ENCODE data around the gene LUZP1. TPM values are rescaled to one million over a fixed set of nuclear protein-coding genes. Genes with fewer than 3 reads are reported as not detected.

The LUZP1 gene
- total RNA-seq, 1 donor from 2014 or later = 9.9 TPM

DNA sequence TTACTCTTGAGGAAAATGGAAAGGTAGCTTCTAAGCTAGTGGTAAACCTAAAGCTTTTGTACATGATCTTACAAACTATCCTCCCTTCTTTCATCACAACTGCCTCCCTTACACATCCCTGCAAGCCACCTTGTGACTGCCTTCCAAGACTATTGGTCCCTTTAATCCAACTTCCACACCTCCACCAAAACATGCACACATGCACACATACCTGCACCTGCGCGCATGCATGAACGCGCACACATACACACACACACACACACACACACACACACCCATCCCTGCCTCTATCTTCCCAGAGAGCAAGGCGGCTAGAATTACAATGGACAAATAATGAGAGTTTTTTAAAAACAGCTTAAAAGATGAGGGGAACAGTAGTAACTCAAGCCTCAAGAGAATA, 58.3 kb downstream of the LUZP1 start:
- Histone ChIP-seq H3K9ac (ENCODE audit: low read depth in 1 of 3, low read length in 3 of 3) (no peak overlapping the region), H3K36me3 (ENCODE audit: control insufficient read depth in 3 of 3, insufficient read depth in 3 of 3, low read length in 3 of 3) (peaks cover 2 to 7% (median 3%) of the 10 kb centered on the region in 3 donors), H3K4me1 (ENCODE audit: control insufficient read depth in 3 of 3, insufficient read depth in 3 of 3, low read length in 3 of 3) (no peaks in the 10 kb centered on the region), H3K9me3 (ENCODE audit: control insufficient read depth in 3 of 3, low read length in 3 of 3) (no peaks in the 10 kb centered on the region), H3K27ac (ENCODE audit: low read depth, low read length) (no peak overlapping the region), H3K27me3 (ENCODE audit: control insufficient read depth in 3 of 3, insufficient read depth in 3 of 3, low read length in 3 of 3) (no peaks in the 10 kb centered on the region), H3K4me3 (ENCODE audit: low read length in 3 of 3) (no peak overlapping the region)

DNA sequence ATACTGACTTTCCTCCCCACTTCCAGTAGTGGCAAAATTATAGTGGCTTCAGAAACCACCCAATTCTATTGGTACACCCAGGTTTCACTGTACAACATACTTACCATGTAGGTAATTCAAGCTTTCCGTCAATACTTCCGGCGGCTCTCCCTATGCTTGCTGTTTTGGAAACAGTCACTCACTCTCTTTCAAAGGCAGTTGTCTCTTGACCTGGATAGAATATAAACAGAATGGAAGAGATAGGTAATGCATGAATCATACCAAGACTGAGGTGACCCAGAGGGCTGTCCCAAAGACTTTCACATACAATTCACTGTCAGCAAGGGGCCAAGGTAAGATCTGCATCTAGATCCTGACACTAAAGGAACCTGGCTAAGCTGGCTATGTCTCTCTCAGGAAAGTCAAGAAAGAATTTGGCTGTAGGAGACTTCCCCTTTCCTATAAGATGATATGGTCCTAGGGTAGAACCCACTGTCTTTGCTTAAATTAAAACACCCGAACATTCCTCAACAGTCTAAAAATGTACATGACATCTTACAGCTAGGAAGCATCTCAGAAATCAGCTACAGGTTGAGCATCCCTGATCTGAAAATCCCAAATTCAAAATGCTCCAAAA, 59.6 kb downstream of the LUZP1 start:
- Histone ChIP-seq H3K9ac (ENCODE audit: low read depth in 1 of 3, low read length in 3 of 3) (no peak overlapping the region), H3K36me3 (ENCODE audit: control insufficient read depth in 3 of 3, insufficient read depth in 3 of 3, low read length in 3 of 3) (peaks cover 2 to 7% (median 3%) of the 10 kb centered on the region in 3 donors), H3K27ac (ENCODE audit: low read depth, low read length) (no peak overlapping the region), H3K27me3 (ENCODE audit: control insufficient read depth in 3 of 3, insufficient read depth in 3 of 3, low read length in 3 of 3) (no peaks in the 10 kb centered on the region), H3K4me1 (ENCODE audit: control insufficient read depth in 3 of 3, insufficient read depth in 3 of 3, low read length in 3 of 3) (no peaks in the 10 kb centered on the region), H3K4me3 (ENCODE audit: low read length in 3 of 3) (no peak overlapping the region), H3K9me3 (ENCODE audit: control insufficient read depth in 3 of 3, low read length in 3 of 3) (no peaks in the 10 kb centered on the region)

DNA sequence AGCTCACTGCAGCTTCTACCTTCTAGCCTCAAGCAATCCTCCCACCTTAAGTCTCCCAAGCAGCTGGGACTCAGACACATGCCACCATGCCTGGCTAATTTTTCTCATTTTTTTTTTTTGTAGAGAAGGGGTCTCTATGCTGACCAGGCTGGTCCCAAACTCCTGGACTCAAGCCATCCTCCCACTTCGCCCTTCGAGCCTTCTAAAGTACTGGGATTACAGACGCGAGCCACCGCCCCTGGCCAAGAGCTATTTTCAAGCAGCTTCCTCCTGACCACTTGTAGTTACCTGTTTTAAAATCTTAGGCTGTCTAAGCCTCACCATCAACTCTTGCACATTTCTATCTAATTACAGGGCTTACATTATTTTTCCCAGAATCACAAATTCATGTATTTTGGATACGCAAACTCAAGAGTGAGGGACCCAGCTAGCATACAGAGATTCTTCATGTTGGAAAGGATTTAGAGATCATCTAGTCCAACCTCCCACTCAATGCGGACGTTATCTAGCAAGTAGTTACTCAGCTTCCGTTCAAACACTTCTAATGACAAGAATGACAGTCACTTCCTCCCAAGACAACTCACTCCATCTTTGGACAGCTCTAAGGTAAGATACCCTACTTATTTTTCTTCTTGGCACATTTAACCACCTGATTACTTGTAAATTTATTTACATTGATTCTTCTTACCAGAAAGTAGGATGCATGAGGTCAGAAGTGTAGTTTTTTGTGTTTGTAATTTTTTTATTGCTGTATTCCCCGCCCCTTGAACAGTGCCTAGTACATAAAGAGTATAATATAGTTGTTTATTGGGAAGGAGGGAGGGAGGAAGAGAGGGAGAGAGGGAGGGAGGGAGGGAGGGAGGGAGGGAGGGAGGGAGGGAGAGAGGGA, 65.4 kb downstream of the LUZP1 start:
- no peak overlapping the region for H3K27ac ChIP-seq (ENCODE audit: low read depth, low read length)
- H3K4me1 ChIP-seq (ENCODE audit: control insufficient read depth in 3 of 3, insufficient read depth in 3 of 3, low read length in 3 of 3) = peaks cover 15 to 27% (median 15%) of the 10 kb centered on the region in 3 donors
- H3K27me3 ChIP-seq (ENCODE audit: control insufficient read depth in 3 of 3, insufficient read depth in 3 of 3, low read length in 3 of 3) = no peaks in the 10 kb centered on the region
- no peak overlapping the region for H3K4me3 ChIP-seq (ENCODE audit: low read length in 3 of 3)
- H3K9me3 ChIP-seq (ENCODE audit: control insufficient read depth in 3 of 3, low read length in 3 of 3) = no peaks in the 10 kb centered on the region
- H3K36me3 ChIP-seq (ENCODE audit: control insufficient read depth in 3 of 3, insufficient read depth in 3 of 3, low read length in 3 of 3) = peaks cover 0 to 4% (median 2%) of the 10 kb centered on the region in 3 donors
- H3K9ac ChIP-seq (ENCODE audit: low read depth in 1 of 3, low read length in 3 of 3) = no peak overlapping the region

DNA sequence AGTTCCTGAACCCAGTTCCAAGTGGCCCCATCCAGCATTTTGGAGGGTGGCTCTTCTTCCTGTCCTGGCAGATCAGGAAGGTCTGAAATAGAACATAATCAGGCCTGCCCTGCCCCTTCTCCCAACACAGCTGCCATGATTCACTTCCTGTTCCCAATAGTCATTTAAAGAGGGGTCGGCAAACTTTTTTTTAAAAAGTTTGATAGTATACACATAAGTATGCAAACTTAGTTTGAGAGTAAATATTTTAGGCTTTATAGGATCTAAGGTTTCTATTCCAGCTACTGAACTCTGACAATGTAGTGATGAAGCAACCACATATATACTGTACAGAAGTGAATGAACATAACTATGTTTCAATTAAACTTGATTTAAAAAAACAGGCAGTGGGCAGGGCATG, 66.4 kb downstream of the LUZP1 start:
- H3K36me3 ChIP-seq (ENCODE audit: control insufficient read depth in 3 of 3, insufficient read depth in 3 of 3, low read length in 3 of 3) = peaks cover 0 to 4% (median 2%) of the 10 kb centered on the region in 3 donors
- H3K9ac ChIP-seq (ENCODE audit: low read depth in 1 of 3, low read length in 3 of 3) = no peak overlapping the region
- no peaks in the 10 kb centered on the region for H3K27me3 ChIP-seq (ENCODE audit: control insufficient read depth in 3 of 3, insufficient read depth in 3 of 3, low read length in 3 of 3)
- H3K4me3 ChIP-seq (ENCODE audit: low read length in 3 of 3) = no peak overlapping the region
- peaks cover 15 to 27% (median 15%) of the 10 kb centered on the region in 3 donors for H3K4me1 ChIP-seq (ENCODE audit: control insufficient read depth in 3 of 3, insufficient read depth in 3 of 3, low read length in 3 of 3)
- no peaks in the 10 kb centered on the region for H3K9me3 ChIP-seq (ENCODE audit: control insufficient read depth in 3 of 3, low read length in 3 of 3)
- H3K27ac ChIP-seq (ENCODE audit: low read depth, low read length) = peak overlapping the region; percentile 1

DNA sequence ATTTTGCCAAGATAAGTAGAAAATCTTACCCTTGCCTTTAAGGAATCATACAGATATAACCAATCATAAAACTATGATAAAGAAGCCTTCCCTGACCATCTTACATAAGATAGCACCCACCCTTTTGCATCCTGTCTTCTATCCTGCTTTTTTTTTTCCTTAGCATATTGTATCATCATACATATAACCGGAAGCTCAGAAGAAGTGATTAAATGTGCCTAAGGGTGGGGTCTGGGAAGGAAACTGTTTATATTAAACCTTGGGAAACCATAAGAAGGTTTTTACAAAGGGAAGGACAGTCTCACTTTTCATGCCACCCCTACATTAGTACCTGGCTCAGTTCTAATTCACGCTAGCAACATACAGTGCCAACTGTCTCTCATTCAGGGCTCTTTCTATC, 66.8 kb downstream of the LUZP1 start:
- Histone ChIP-seq H3K4me3 (ENCODE audit: low read length in 3 of 3) (no peak overlapping the region), H3K36me3 (ENCODE audit: control insufficient read depth in 3 of 3, insufficient read depth in 3 of 3, low read length in 3 of 3) (peaks cover 0 to 3% (median 2%) of the 10 kb centered on the region in 3 donors), H3K27ac (ENCODE audit: low read depth, low read length) (peak overlapping the region; percentile 1), H3K4me1 (ENCODE audit: control insufficient read depth in 3 of 3, insufficient read depth in 3 of 3, low read length in 3 of 3) (peaks cover 15 to 27% (median 15%) of the 10 kb centered on the region in 3 donors), H3K9me3 (ENCODE audit: control insufficient read depth in 3 of 3, low read length in 3 of 3) (no peaks in the 10 kb centered on the region), H3K27me3 (ENCODE audit: control insufficient read depth in 3 of 3, insufficient read depth in 3 of 3, low read length in 3 of 3) (no peaks in the 10 kb centered on the region), H3K9ac (ENCODE audit: low read depth in 1 of 3, low read length in 3 of 3) (no peak overlapping the region)

DNA sequence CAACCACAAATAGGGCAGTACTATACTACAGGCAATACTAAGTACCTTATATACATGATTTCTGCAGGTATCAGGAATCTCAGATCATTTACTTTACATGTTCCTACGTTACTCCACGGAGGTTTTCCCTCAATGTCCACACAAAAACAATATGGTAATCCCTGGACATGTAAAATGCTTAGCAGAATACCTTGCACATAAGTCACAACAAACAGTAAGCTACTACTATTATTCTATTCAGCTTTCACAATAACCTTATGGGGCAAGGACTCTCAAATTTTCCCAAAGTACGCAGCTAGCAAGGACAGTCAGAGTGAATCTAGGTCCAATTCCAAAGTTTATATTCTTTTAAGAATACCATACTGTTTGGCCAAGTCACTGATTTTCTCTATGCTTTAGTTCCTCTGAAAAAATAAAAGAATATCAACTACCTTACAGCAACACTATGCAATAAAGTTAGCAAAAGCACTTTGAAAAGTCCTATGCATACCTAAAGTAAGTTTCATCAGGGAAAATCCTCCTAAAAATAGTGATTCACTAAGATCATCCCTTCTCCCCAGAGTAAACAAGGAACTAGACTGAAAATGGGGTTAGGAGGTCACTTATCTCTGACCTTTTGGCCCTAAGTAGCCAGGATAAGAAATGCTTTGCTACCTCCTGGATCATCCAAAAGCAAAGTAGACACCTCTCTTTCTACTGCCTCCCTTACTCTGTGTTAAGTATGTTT, 67.4 kb downstream of the LUZP1 start:
- no peak overlapping the region for H3K9ac ChIP-seq (ENCODE audit: low read depth in 1 of 3, low read length in 3 of 3)
- peak overlapping the region; percentile 1 for H3K27ac ChIP-seq (ENCODE audit: low read depth, low read length)
- H3K4me1 ChIP-seq (ENCODE audit: control insufficient read depth in 3 of 3, insufficient read depth in 3 of 3, low read length in 3 of 3) = peaks cover 15 to 27% (median 15%) of the 10 kb centered on the region in 3 donors

DNA sequence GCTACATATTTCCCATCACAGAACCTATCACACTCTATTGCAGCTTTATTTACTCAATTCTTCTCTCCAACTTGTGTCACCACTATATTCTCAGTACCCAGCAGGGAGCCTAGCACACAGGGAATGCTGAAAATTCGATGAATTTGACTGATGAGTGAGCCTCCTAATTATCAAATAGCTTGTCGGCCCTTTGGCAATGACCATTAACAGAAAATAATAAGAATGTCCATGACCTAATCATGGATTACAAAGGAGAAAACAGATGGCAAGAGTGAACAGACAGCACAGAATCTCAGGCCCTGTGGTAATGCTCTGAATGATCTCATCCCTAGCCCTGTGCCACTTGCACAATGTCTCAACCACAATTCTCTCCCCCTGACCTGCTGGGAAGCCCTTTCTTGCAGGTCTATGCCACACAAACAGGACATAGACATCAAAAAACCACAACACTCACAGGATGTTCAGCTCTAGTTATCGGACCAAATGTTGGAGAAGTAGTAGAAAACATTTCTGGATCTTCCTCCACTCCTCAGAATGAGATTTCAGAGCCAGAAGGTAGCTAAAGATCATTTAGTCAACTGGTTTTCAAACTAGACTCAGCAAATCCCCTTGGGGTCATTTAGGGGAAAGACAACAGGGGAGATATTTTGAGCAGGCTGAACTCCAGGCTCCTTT, 68.4 kb downstream of the LUZP1 start:
- H3K9ac ChIP-seq (ENCODE audit: low read depth in 1 of 3, low read length in 3 of 3) = peak overlapping the region in 1 of 3 donors; percentile 45

More for the DNA sequence above, 67.4 kb downstream of the LUZP1 start:
- no peak overlapping the region for H3K4me3 ChIP-seq (ENCODE audit: low read length in 3 of 3)
- H3K9me3 ChIP-seq (ENCODE audit: control insufficient read depth in 3 of 3, low read length in 3 of 3) = no peaks in the 10 kb centered on the region
- H3K27me3 ChIP-seq (ENCODE audit: control insufficient read depth in 3 of 3, insufficient read depth in 3 of 3, low read length in 3 of 3) = no peaks in the 10 kb centered on the region
- no peaks in the 10 kb centered on the region for H3K36me3 ChIP-seq (ENCODE audit: control insufficient read depth in 3 of 3, insufficient read depth in 3 of 3, low read length in 3 of 3)

DNA sequence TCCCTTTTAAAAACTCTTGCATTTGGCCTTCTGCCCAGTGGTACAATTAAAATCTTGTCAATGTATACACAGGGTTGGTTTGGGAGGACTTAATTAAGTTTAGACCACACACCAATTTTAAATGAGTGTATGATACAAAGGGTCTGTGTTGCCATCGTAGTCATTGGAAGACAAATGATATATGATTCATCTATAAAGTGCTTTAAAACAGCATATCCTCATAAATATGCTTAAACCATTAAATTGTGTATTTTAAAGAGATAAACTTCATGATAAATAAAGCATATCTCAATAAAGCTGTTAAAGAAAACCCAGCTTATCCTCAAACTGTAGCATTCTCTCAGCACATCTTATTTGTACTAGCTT, 69.5 kb downstream of the LUZP1 start:
- H3K4me1 ChIP-seq (ENCODE audit: control insufficient read depth in 3 of 3, insufficient read depth in 3 of 3, low read length in 3 of 3) = peaks cover 15 to 27% (median 15%) of the 10 kb centered on the region in 3 donors
- H3K27ac ChIP-seq (ENCODE audit: low read depth, low read length) = no peak overlapping the region

More for the DNA sequence above, 68.4 kb downstream of the LUZP1 start:
- Histone ChIP-seq H3K36me3 (ENCODE audit: control insufficient read depth in 3 of 3, insufficient read depth in 3 of 3, low read length in 3 of 3) (no peaks in the 10 kb centered on the region), H3K4me1 (ENCODE audit: control insufficient read depth in 3 of 3, insufficient read depth in 3 of 3, low read length in 3 of 3) (peaks cover 15 to 27% (median 15%) of the 10 kb centered on the region in 3 donors), H3K4me3 (ENCODE audit: low read length in 3 of 3) (no peak overlapping the region), H3K9me3 (ENCODE audit: control insufficient read depth in 3 of 3, low read length in 3 of 3) (no peaks in the 10 kb centered on the region), H3K27me3 (ENCODE audit: control insufficient read depth in 3 of 3, insufficient read depth in 3 of 3, low read length in 3 of 3) (no peaks in the 10 kb centered on the region), H3K27ac (ENCODE audit: low read depth, low read length) (peak overlapping the region; percentile 19)

DNA sequence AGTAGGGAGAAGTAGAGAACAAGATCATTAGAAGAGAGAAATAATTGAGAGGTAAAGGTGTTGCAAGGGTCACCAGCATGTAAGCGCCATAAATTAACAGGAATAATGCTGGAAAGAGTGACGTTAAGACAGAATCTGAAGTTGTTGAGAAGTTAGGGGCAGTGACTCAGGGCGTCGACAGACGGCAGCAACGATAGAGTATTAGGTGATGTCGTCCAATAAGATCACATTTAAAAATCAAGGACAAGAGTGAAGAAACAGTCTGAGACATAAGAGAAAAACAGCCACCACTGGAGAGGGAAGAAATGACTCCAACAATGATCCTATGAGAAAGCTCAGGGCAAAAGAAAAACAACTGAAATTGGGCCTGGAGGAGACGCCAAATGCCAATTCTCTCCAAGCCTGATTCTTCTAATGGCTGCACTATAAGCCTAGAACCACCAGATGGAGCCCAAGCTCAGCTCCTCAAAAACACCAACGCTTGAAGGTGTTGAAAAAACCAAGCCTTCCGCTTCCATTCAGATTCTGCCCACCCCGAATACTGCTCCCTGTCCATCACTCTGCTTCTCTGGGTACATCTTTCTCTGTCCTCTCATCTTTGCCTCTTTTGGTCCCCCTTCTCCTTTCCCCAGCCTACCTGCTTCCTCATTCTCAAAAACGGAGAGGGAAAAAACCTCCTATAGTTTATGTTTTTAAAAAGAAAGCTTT, 70.0 kb downstream of the LUZP1 start:
- Histone ChIP-seq H3K9me3 (ENCODE audit: control insufficient read depth in 3 of 3, low read length in 3 of 3) (no peaks in the 10 kb centered on the region), H3K9ac (ENCODE audit: low read depth in 1 of 3, low read length in 3 of 3) (no peak overlapping the region), H3K27ac (ENCODE audit: low read depth, low read length) (no peak overlapping the region), H3K27me3 (ENCODE audit: control insufficient read depth in 3 of 3, insufficient read depth in 3 of 3, low read length in 3 of 3) (no peaks in the 10 kb centered on the region), H3K4me3 (ENCODE audit: low read length in 3 of 3) (no peak overlapping the region), H3K4me1 (ENCODE audit: control insufficient read depth in 3 of 3, insufficient read depth in 3 of 3, low read length in 3 of 3) (peaks cover 15 to 27% (median 15%) of the 10 kb centered on the region in 3 donors), H3K36me3 (ENCODE audit: control insufficient read depth in 3 of 3, insufficient read depth in 3 of 3, low read length in 3 of 3) (peaks cover 0 to 4% (median 3%) of the 10 kb centered on the region in 3 donors)

More for the DNA sequence above, 69.5 kb downstream of the LUZP1 start:
- Histone ChIP-seq H3K4me3 (ENCODE audit: low read length in 3 of 3) (no peak overlapping the region), H3K9me3 (ENCODE audit: control insufficient read depth in 3 of 3, low read length in 3 of 3) (no peaks in the 10 kb centered on the region), H3K27me3 (ENCODE audit: control insufficient read depth in 3 of 3, insufficient read depth in 3 of 3, low read length in 3 of 3) (no peaks in the 10 kb centered on the region), H3K9ac (ENCODE audit: low read depth in 1 of 3, low read length in 3 of 3) (no peak overlapping the region), H3K36me3 (ENCODE audit: control insufficient read depth in 3 of 3, insufficient read depth in 3 of 3, low read length in 3 of 3) (no peaks in the 10 kb centered on the region)
